HG02623 (cell line): ENCODE results near the gene SYF2.
"Not testable (repeated sequence)": the region's sequence is repeated elsewhere in the genome, so short reads cannot be mapped to it uniquely, and the experiment has no call there.

ENCODE experiments used
- ATAC-seq: cut with Tn5 transposase; IDR thresholded peaks from one replicate; pipeline ENCODE4 v1.9.1; 2021; ENCODE audit warnings: moderate library complexity; ENCODE audit not compliant: unreplicated experiment

The SYF2 gene

DNA sequence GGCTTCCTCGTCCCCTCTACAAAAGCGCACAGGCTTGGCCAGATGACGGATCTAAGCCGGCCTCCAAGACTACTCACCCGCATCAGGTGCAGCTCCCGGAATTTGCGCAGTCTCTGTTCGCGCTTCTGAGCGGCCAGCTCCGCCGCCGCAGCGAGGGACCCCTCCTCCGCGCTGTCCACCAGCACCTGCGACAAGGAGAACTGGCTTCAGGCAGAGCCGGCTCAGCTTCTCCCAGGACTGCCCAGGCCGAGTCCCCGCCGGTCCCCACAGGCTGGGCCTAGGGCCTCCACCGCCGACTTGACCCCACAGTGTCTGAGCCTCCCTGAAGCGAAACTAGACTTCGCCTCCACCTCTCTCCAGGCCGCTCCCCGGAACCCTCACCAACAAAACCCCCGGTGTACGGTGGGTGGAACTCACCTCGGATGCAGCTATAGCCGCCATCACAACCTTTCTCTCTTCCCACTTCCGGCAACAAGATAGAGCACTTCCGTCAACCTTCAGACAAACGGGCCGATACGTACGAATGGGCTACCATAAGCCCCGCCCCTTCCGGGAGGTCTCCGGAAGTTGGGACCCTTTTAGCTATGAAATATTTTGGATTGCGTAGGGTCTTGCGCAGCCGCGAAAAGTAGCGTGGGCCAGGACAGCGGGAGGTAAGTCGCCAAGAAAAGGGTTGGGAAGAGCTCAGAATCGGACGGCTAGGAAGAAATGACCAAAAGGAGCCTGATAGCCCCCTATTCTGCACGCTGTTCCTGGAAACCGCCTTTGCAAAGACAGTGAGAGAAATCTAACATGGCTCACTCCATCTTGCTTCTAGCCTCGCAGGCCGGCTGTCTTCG lies at the start of gene SYF2:
Gene SYF2, minus strand, starts transcription at position 476 of the 839 bp plus-strand sequence. Its CDS starts 35 bp downstream, at position 441.
- ATAC-seq = peak; percentile 71

DNA sequence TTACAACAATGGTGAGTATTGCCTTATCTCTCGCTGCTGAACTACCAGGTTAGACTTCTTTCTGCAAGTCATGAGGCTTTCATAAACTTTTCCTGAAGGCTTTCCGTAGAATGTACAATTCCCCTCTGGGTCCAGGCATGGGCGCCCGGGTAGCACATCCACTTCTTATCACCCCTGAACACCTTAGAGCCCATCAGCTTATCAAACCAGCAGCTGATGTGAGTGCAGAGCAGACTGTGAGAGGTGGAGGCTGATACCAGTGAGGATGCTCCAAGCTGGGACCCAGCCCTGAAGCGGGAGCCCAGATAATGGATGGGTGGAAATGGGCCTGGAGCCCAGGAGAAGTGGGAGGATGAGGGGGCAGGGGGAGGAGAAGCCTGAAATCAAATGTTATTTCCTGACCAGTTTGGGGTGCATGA lies 47.4 kb upstream of the SYF2 start:
- not testable (repeated sequence) for ATAC-seq

- not testable (repeated sequence) for ATAC-seq
Observed at GRCh38 chr1:25278790-25279189, 46.5 kb upstream of the SYF2 start.

DNA sequence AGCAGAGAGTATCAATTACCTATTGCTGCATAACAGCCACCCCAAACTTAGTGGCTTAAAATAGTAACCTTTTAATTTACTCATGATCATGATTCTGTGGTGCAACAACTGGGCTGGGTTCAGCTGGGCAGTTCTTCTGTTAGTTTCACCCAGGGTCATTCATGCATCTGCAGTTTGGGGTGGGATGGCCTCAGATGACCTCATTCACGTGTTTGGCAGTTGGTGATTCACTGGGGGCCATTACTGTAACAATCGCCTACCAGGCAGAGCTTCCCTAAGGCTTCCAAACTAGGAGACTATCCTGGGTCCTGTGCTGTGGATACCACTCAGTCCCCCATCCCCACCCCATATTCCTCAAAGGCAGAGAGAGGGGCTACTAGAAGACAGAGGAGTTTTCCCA lies 46.1 kb upstream of the SYF2 start:
- not testable (repeated sequence) for ATAC-seq

DNA sequence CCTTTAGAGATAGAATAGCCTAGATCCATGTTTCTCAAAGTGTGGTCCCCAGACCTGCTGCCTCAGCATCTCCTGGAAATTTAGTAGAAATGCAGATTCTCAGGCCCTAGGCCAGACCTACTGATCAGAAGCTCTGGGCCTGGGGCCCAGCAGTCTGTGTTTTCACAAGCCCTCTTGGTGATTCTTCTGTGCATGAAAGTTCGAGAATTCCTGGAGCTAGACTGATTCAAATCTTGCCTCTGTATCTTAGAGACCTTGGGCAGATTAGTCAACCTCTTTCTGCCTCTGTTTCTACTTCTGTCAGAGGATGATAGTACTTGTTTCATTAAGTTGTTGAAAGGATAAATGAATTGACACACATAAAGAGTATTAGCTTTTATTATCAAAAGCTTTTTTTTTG lies 45.0 kb upstream of the SYF2 start:
- not testable (repeated sequence) for ATAC-seq

- not testable (repeated sequence) for ATAC-seq
Observed at GRCh38 chr1:25275648-25276047, 43.3 kb upstream of the SYF2 start.

DNA sequence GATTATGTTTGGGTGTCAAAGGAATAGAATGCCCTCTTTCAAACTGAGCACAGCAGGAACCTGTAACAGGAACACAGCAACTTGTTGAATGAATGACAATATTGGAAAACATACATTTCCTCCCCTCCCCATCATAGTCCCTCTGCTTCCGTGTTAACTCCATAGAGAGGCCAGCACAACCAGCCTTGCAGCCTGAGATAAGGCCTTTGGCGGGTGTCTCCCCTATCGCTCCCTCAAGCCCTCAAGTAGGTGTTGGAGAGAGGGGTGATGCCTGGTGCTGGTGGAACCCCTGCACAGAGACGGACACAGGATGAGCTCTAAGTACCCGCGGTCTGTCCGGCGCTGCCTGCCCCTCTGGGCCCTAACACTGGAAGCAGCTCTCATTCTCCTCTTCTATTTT lies 39.9 kb upstream of the SYF2 start, which contains the start of gene RHD:
Gene RHD, plus strand, starts transcription at position 272 of the 400 bp plus-strand sequence. Its CDS starts 39 bp downstream, at position 311.
- not testable (repeated sequence) for ATAC-seq

DNA sequence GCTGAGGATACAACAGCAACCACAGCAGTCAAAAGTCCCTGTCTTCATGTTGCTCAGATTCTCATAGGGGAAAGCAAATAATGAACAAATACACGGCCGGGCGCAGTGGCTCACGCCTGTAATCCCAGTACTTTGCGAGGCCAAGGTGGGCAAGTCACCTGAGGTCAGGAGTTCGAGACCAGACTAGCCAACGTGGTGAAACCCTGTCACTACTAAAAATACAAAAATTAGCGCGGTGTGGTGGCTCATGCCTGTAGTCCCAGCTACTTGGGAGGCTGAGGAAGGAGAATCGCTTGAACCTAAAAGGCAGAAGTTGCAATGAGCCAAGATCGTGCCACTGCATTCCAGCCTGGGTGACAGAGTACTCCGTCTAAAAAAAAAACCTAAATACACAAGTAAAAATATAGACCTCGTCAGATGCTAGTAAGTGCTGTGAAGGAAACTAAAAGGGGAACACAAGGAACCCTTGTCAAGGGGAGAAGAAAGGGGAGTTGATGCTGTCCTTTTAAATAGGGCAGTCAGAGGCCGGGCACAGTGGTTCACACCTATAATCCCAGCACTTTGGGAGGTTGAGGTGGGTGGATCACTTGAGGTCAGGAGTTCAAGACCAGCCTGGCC lies 36.0 kb upstream of the SYF2 start:
- not testable (repeated sequence) for ATAC-seq

DNA sequence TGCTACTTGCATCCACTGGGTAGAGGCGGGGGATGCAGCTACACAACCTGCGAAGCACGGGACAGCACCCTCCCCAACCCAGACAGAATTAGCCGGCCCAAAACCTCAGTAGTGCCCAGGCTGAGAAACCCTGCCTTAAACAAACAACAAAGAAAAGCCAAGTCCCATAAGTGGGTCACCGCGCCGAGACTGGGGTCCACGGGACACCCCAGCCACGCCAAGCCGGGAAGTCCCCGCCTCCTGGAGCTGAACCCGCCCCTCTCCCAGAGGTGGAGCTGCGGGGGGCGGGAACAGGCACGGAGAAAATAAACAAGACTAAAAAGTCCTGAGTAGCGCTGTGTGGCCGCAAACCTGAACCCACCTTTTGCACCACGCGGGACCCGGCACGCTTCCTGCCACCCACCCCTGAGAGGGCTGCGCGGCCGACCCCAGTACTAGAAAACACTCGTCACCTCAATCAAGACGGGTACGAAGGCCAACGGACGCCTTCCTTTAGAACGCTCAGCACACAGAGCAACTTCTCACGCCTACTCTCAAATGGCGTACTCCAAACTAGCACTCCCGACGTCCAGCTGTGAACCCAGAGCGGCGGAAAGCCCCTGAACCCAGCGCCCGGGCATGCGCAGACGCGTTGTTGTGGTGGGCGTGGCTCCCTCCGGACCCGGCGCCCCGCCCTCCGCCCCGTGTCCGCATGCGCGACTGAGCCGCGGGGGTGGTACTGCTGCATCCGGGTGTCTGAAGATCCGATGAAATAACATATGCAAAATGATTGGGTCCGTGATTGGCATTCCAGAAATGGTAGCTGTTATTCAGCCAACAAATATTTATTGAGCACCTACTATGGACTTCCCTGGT lies 35.2 kb upstream of the SYF2 start:
- peak; percentile 62 for ATAC-seq

- peak; percentile 15 for ATAC-seq
Observed at GRCh38 chr1:25266554-25267287, 34.4 kb upstream of the SYF2 start.

- ATAC-seq = not testable (repeated sequence)
Observed at GRCh38 chr1:25260336-25260735, 28.0 kb upstream of the SYF2 start.

- ATAC-seq = not testable (repeated sequence)
Observed at GRCh38 chr1:25259813-25260212, 27.5 kb upstream of the SYF2 start.

GRCh38 chr1:25257196-25257595 lies 24.9 kb upstream of the SYF2 start:
- no peak for ATAC-seq

- no peak for ATAC-seq
Observed at GRCh38 chr1:25256578-25256965, 24.3 kb upstream of the SYF2 start.

DNA sequence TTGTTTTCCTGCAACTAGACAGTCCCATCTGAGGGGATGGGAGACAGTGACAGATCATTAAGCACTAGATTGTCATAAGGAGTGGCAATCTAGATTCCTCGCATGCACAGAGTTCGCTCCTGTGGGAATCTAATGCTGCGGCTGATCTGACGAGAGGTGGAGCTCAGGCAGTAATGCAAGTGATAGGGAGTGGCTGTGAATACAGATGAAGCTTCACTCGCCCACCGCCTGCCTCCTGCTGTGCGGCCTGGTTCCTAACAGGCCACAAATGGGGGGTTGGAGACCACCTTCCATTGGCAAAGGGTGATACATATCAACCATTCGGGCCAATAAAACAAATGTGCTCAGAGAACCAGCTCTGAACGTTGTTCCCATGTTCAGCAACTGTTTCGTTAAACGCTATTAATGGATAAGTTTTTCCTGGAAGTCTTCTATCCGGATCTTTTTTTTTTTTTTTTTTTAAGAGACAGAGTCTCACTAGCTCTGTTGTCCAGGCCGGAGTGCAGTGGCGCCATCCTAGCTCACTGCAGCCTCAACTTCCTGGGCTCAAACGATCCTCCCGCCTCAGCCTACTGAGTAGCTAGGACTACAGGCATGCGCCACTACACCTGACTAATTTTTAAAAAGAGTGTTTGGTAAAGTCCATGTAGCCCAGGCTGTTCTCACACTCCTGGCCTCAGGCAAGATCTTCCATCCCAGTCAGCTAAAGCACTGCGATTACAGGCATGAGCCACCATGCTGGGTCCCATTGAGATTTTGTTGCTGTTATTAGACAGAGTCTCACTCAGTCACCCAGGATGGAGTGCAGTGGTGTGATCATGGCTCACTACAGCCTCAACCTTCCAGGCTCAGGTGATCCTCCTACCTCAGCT lies 23.6 kb upstream of the SYF2 start:
- no peak for ATAC-seq

DNA sequence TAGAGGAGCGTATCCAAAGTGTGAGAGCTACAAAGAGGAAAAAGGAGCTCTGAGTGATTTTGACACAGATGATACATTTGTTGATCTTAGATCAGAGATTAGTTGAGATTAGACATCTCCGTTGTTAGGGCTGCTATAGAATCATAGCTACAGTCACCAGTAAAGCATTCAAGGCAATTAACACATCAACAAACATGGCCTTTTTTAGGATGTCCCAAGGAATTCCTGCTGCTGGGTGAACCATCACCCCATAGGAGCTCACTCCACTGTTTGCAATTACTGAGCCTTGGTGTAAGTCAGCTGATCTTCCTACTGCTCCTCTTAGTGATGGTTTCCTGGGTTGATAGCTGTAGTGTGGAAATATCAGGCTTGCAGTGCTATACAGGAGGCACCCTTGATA lies 21.6 kb upstream of the SYF2 start:
- no peak for ATAC-seq

- no peak for ATAC-seq
Observed at GRCh38 chr1:25247829-25248754, 15.8 kb upstream of the SYF2 start.

- ATAC-seq = peak; percentile 87
Observed at GRCh38 chr1:25247024-25247828, 14.9 kb upstream of the SYF2 start, which contains the start of gene RSRP1. RSRP1 (minus strand) TSS chr1:25247454; CDS start chr1:25246963, 491 bp downstream.
